Stimulated activated CD4-positive, alpha-beta T cell treated with anti-CD3 and anti-CD28 coated beads, Interleukin-4, amount 100 ng/mL, for 48 hours (primary cell): ENCODE measurements around the gene EBPL.
A peak's percentile ranks its signal among the peaks of the same experiment; 100 is the strongest.
"Not testable (repeated sequence)": the region's sequence is repeated elsewhere in the genome, so short reads cannot be mapped to it uniquely, and the experiment has no call there.

ENCODE experiments used
- DNase-seq, 2 donors: peaks; one replicate each; pipeline ENCODE4 v3.0.0-alpha.2; 2020; ENCODE audit warnings: low read depth in 2 of 2

EBPL gene

GRCh38 chr13:49635599-49636433 is 55.5 kb downstream of the EBPL start:
- DNase-seq, result no peak

- no peak for DNase-seq
Measured at GRCh38 chr13:49633710-49634109, 57.6 kb downstream of the EBPL start.

GRCh38 chr13:49632156-49632555 is 59.1 kb downstream of the EBPL start:
- DNase-seq, result no peak

GRCh38 chr13:49630580-49630979 is 60.7 kb downstream of the EBPL start:
- no peak for DNase-seq

GRCh38 chr13:49629947-49630346 is 61.3 kb downstream of the EBPL start:
- no peak for DNase-seq

- no peak for DNase-seq
Measured at GRCh38 chr13:49629196-49629938, 61.9 kb downstream of the EBPL start.

GRCh38 chr13:49627831-49628652 is 63.2 kb downstream of the EBPL start, which contains the start of gene ARL11:
Gene ARL11 (plus strand): TSS chr13:49628507. CDS start chr13:49630448, 1,941 bp downstream.
- DNase-seq, result peak; percentile 42 to 52

GRCh38 chr13:49625392-49626079 is 65.8 kb downstream of the EBPL start:
- no peak for DNase-seq

GRCh38 chr13:49624229-49624628 is 67.1 kb downstream of the EBPL start:
- no peak for DNase-seq

GRCh38 chr13:49622174-49622946 is 68.9 kb downstream of the EBPL start:
- no peak for DNase-seq

- DNase-seq, result no peak
Measured at GRCh38 chr13:49620170-49620621, 71.1 kb downstream of the EBPL start.

- no peak for DNase-seq
Measured at GRCh38 chr13:49616676-49617065, 74.6 kb downstream of the EBPL start.

- no peak for DNase-seq
Measured at GRCh38 chr13:49615836-49616675, 75.2 kb downstream of the EBPL start.

GRCh38 chr13:49612042-49612441 is 79.2 kb downstream of the EBPL start:
- not testable (repeated sequence) for DNase-seq
